Hepatocyte (in vitro differentiated cells): Measurements from ENCODE around the gene JPH2.

ENCODE experiments used
- CTCF ChIP-seq: fragments of 200-600 bp; sonication (generic); IDR thresholded peaks from 2 replicates; pipeline ENCODE4 v1.5.1; 2016; ENCODE audit warnings: antibody characterized with exemption, mild to moderate bottlenecking; ENCODE audit not compliant: poor library complexity
- EZH2phosphoT487 ChIP-seq: fragments of 200-600 bp; sonication (generic); IDR thresholded peaks from one replicate; pipeline ENCODE4 v1.6.1; 2018; ENCODE audit warnings: antibody characterized with exemption, mild to moderate bottlenecking, low read depth, moderate library complexity; ENCODE audit not compliant: unreplicated experiment, severe bottlenecking

GRCh38 chr20:44123874-44124535, 63.0 kb downstream of the JPH2 start:
- TF ChIP-seq CTCF (no peak), EZH2phosphoT487 (no peak)
